PC-3 (cell line): Measurements from ENCODE around the gene PADI1.

Experiments used
- CTCF ChIP-seq: fragments of 300-600 bp; sonication (generic); conservative IDR thresholded peaks from 2 replicates; pipeline ENCODE4 v1.5.1; 2017; ENCODE audit warnings: antibody characterized with exemption, low read depth, mild to moderate bottlenecking, low read length
- EZH2 ChIP-seq: fragments of 300-600 bp; sonication (generic); IDR thresholded peaks from one replicate; pipeline ENCODE4 v1.6.1; 2017; ENCODE audit warnings: antibody characterized with exemption, mild to moderate bottlenecking, low read length; ENCODE audit not compliant: unreplicated experiment
- EZH2phosphoT487 ChIP-seq: fragments of 300-600 bp; sonication (generic); IDR thresholded peaks from 2 replicates; pipeline ENCODE4 v1.6.1; 2018; ENCODE audit warnings: mild to moderate bottlenecking, antibody characterized with exemption, low read length, borderline replicate concordance

GRCh38 chr1:17280436-17280835 lies 75.5 kb downstream of the PADI1 start:
- TF ChIP-seq CTCF (no peak), EZH2 (no peak), EZH2phosphoT487 (no peak)
